GM23248 (cell line): ENCODE results near the gene ABCA12.

Source experiments
- EZH2 ChIP-seq: fragments of 200-600 bp; sonication (generic); IDR thresholded peaks from 2 replicates; pipeline ENCODE4 v1.6.1; 2018; ENCODE audit warnings: antibody characterized with exemption, mild to moderate bottlenecking; ENCODE audit not compliant: insufficient read depth, poor library complexity, severe bottlenecking
- EZH2phosphoT487 ChIP-seq: fragments of 200-600 bp; sonication (generic); IDR thresholded peaks from 2 replicates; pipeline ENCODE4 v1.6.1; 2018; ENCODE audit warnings: antibody characterized with exemption, moderate library complexity, mild to moderate bottlenecking, low read depth; ENCODE audit not compliant: insufficient read depth

- TF ChIP-seq EZH2 (no peak), EZH2phosphoT487 (no peak)
Observed at GRCh38 chr2:215110918-215111317, 27.5 kb downstream of the ABCA12 start.
